HG02642 (cell line): ENCODE data around the gene ELP1.
"Not testable (repeated sequence)": the region's sequence is repeated elsewhere in the genome, so short reads cannot be mapped to it uniquely, and the experiment has no call there.

Experiments used
- ATAC-seq: cut with Tn5 transposase; IDR thresholded peaks from one replicate; pipeline ENCODE4 v1.9.1; 2021; ENCODE audit warnings: mild to moderate bottlenecking; ENCODE audit not compliant: unreplicated experiment, poor library complexity

ELP1 gene

GRCh38 chr9:108934323-108934893, 484 bp upstream of the ELP1 start, which contains the start of gene ABITRAM:
Gene ABITRAM (plus strand): TSS chr9:108934400. CDS start chr9:108934487, 87 bp downstream.
- peak; percentile 87 for ATAC-seq

GRCh38 chr9:108933231-108933717, 650 bp downstream of the ELP1 start:
- no peak for ATAC-seq

GRCh38 chr9:108928386-108928785, 5.5 kb downstream of the ELP1 start:
- ATAC-seq = no peak

- no peak for ATAC-seq
Measured at GRCh38 chr9:108924466-108924865, 9.5 kb downstream of the ELP1 start.

- no peak for ATAC-seq
Measured at GRCh38 chr9:108921200-108921599, 12.7 kb downstream of the ELP1 start.

- ATAC-seq = not testable (repeated sequence)
Measured at GRCh38 chr9:108920401-108920800, 13.5 kb downstream of the ELP1 start.

- no peak for ATAC-seq
Measured at GRCh38 chr9:108919517-108919916, 14.4 kb downstream of the ELP1 start.

GRCh38 chr9:108913391-108913790, 20.5 kb downstream of the ELP1 start:
- ATAC-seq = no peak

GRCh38 chr9:108911820-108912219, 22.1 kb downstream of the ELP1 start:
- ATAC-seq = no peak

- ATAC-seq = no peak
Measured at GRCh38 chr9:108910914-108911313, 23.0 kb downstream of the ELP1 start.

- ATAC-seq = no peak
Measured at GRCh38 chr9:108910402-108910801, 23.5 kb downstream of the ELP1 start.

- no peak for ATAC-seq
Measured at GRCh38 chr9:108905494-108905893, 28.4 kb downstream of the ELP1 start.

- no peak for ATAC-seq
Measured at GRCh38 chr9:108904161-108904560, 29.8 kb downstream of the ELP1 start.

- ATAC-seq = no peak
Measured at GRCh38 chr9:108903420-108904103, 30.4 kb downstream of the ELP1 start.

- ATAC-seq = no peak
Measured at GRCh38 chr9:108900176-108900575, 33.7 kb downstream of the ELP1 start.

- ATAC-seq = not testable (repeated sequence)
Measured at GRCh38 chr9:108899023-108899695, 34.8 kb downstream of the ELP1 start.

- no peak for ATAC-seq
Measured at GRCh38 chr9:108897324-108898096, 36.4 kb downstream of the ELP1 start.

- no peak for ATAC-seq
Measured at GRCh38 chr9:108894225-108894997, 39.5 kb downstream of the ELP1 start.

- no peak for ATAC-seq
Measured at GRCh38 chr9:108889649-108890067, 44.3 kb downstream of the ELP1 start.
